Measurements from ENCODE around the gene TNRC6A. TPM values are rescaled to one million over a fixed set of nuclear protein-coding genes. Genes with fewer than 3 reads are reported as not detected.

Gene TNRC6A
- total RNA-seq, 1 donor from 2014 or later: 92.5 TPM

DNA sequence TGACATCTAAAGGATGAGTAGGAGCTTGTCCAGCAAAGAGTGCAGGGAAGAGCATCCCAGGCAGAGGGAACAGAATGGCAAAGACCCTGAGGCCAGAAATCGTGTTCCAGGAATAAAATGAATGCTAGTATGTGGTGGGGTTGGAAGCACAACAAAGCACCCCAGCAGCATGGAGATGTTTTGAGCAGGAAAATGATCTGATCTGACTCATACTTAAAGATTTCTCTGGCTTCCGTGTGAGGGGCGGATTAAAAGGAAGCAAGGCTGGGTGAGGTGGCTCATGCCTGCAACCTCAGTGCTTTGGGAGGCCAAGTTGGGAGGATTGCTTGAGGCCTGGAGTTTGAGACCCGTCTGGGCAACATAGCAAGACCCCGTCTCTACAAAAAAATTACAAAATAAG lies 118.6 kb downstream of the TNRC6A start:
- TF ChIP-seq CTCF (IDR thresholded peaks at IDR 0.05; ENCODE audit: unreplicated experiment): no peak
- H3K9me3 Mint-ChIP-seq (ENCODE audit: low read depth): no peaks in the 10 kb centered on the region
- no peak overlapping the region for H3K27ac Mint-ChIP-seq
- no peaks in the 10 kb centered on the region for H3K27me3 Mint-ChIP-seq
- H3K4me1 Mint-ChIP-seq (ENCODE audit: low read depth): peaks cover 4% of the 10 kb centered on the region
- no peak overlapping the region for H3K4me3 Mint-ChIP-seq (ENCODE audit: low read depth)
- DNase-seq (ENCODE audit: low spot score, unreplicated experiment): no peak
- no peaks in the 10 kb centered on the region for H3K36me3 Mint-ChIP-seq (ENCODE audit: insufficient read depth)

- Mint-ChIP-seq H3K36me3 (ENCODE audit: insufficient read depth) (no peaks in the 10 kb centered on the region), H3K9me3 (ENCODE audit: low read depth) (no peaks in the 10 kb centered on the region), H3K4me3 (ENCODE audit: low read depth) (no peak overlapping the region), H3K27me3 (no peaks in the 10 kb centered on the region), H3K27ac (no peak overlapping the region), H3K4me1 (ENCODE audit: low read depth) (peaks cover 2% of the 10 kb centered on the region)
- no peak for DNase-seq (ENCODE audit: low spot score, unreplicated experiment)
- no peak for TF ChIP-seq CTCF (IDR thresholded peaks at IDR 0.05; ENCODE audit: unreplicated experiment)
Observed at GRCh38 chr16:24849641-24850040, 120.2 kb downstream of the TNRC6A start.

- Mint-ChIP-seq H3K27ac (no peak overlapping the region), H3K27me3 (no peaks in the 10 kb centered on the region), H3K36me3 (ENCODE audit: insufficient read depth) (no peaks in the 10 kb centered on the region), H3K4me3 (ENCODE audit: low read depth) (no peak overlapping the region), H3K9me3 (ENCODE audit: low read depth) (no peaks in the 10 kb centered on the region), H3K4me1 (ENCODE audit: low read depth) (peaks cover 2% of the 10 kb centered on the region)
- TF ChIP-seq CTCF (IDR thresholded peaks at IDR 0.05; ENCODE audit: unreplicated experiment): no peak
- no peak for DNase-seq (ENCODE audit: low spot score, unreplicated experiment)
Observed at GRCh38 chr16:24850289-24850938, 121.0 kb downstream of the TNRC6A start.

DNA sequence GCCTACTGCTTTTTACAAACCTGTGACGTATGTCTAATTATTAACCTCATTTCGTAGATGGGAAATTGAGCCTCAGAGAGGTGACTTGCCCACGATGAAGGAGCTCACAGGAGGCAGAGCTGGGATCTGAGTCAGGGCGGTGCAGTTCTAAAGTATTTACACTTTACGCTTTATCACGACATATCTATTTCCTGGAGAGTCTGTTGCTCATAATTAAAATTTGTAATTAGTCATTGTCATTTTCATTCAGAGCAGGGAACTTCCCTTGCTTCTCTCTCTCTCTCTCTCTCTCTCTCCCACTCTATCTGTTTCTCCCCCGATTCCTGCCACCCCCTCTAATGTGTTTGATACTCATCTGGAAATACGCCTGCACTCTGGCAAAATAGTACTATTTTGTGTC lies 122.2 kb downstream of the TNRC6A start:
- no peak for DNase-seq (ENCODE audit: low spot score, unreplicated experiment)
- Mint-ChIP-seq H3K4me3 (ENCODE audit: low read depth) (no peak overlapping the region), H3K27me3 (no peaks in the 10 kb centered on the region), H3K36me3 (ENCODE audit: insufficient read depth) (no peaks in the 10 kb centered on the region), H3K4me1 (ENCODE audit: low read depth) (peaks cover 2% of the 10 kb centered on the region), H3K9me3 (ENCODE audit: low read depth) (no peaks in the 10 kb centered on the region), H3K27ac (no peak overlapping the region)
- TF ChIP-seq CTCF (IDR thresholded peaks at IDR 0.05; ENCODE audit: unreplicated experiment): no peak

DNA sequence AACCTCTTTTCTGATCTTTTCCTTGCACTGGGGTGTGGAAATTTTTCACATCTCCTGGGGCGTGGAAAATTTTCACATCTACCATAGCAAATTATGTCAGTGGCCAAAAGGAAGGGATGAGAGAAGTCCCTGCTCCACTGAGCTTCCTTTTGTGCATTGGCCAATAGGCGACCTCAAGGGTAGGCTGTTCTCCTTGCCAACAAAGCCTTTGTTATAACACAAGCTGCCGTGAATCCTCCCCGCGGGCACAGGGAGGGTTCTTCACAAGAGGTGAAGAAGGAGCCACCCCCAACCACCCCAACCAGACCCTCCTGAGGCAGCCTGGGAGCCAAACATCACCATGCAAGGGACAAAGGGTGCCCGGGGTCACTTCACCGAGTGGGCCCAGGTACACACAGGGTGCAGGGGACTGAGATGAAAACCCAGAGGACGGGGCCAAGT lies 122.8 kb downstream of the TNRC6A start:
- Mint-ChIP-seq H3K27ac (no peak overlapping the region), H3K4me3 (ENCODE audit: low read depth) (no peak overlapping the region), H3K27me3 (no peaks in the 10 kb centered on the region), H3K36me3 (ENCODE audit: insufficient read depth) (no peaks in the 10 kb centered on the region), H3K4me1 (ENCODE audit: low read depth) (no peaks in the 10 kb centered on the region), H3K9me3 (ENCODE audit: low read depth) (no peaks in the 10 kb centered on the region)
- DNase-seq (ENCODE audit: low spot score, unreplicated experiment): no peak
- TF ChIP-seq CTCF (IDR thresholded peaks at IDR 0.05; ENCODE audit: unreplicated experiment): no peak

Data from progenitor cell of endocrine pancreas (in vitro differentiated cells).